Nephron progenitor cell (in vitro differentiated cells): Measurements from ENCODE around the gene SMARCA2.

Experiments
- DNase-seq: peaks from one replicate; pipeline ENCODE4 v3.0.0; 2021
- H3K27ac Mint-ChIP-seq: 2 replicates; pipeline ENCODE4 v1.8.0; 2021; ENCODE audit warnings: mild to moderate bottlenecking, moderate library complexity, mixed read lengths
- H3K27me3 Mint-ChIP-seq: 2 replicates; pipeline ENCODE4 v1.8.0; 2021; ENCODE audit warnings: mild to moderate bottlenecking, low read depth, mixed read lengths; ENCODE audit not compliant: poor library complexity
- H3K36me3 Mint-ChIP-seq: 2 replicates; pipeline ENCODE4 v1.8.0; 2021; ENCODE audit warnings: low read depth, mixed read lengths
- H3K4me1 Mint-ChIP-seq: 2 replicates; pipeline ENCODE4 v1.8.0; 2021; ENCODE audit warnings: mixed read lengths
- H3K4me3 Mint-ChIP-seq: 2 replicates; pipeline ENCODE4 v1.8.0; 2021; ENCODE audit warnings: mild to moderate bottlenecking, moderate library complexity, mixed read lengths
- H3K9me3 Mint-ChIP-seq: 2 replicates; pipeline ENCODE4 v1.8.0; 2021; ENCODE audit warnings: mild to moderate bottlenecking, moderate library complexity, mixed read lengths
- TF ChIP-seq, protein P1 (sequence below): fragments of 200-600 bp; sonication (generic); IDR thresholded peaks from 2 replicates; pipeline ENCODE4 v1.5.0; 2021; ENCODE audit warnings: antibody characterized with exemption

SMARCA2 gene

DNA sequence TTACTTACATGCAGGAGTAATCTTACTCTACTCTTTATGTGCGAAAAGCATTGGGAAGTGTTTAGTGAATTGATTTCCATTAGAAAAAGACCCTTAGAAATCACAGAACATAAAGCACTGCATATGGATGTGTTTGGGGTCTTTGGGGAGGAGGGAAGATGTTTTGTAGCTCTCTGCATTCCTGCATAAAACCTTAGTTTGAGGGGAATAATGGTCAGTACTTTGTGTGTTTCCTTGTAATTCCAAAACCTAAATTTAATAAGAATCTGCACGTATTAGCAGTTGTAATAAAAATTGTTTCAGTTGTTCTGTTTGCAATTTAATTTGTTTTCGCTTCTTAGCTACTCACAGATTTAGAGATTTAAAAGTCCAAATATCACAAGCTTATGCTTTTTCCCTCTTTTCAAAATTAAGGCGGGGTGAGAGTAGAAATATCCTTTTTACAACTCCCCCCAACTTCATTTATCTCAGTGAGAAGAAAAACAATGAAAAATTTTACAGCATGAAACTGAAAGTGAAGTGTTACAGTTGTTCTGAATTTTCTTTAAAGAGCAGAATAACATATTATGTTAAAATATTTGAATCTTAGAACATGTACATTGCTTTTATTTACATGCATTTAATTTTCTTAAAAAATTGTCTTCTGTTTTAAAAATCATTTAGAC, 143.8 kb downstream of the SMARCA2 start:
- Mint-ChIP-seq H3K27ac (peak overlapping the region; percentile 85), H3K27me3 (no peaks in the 10 kb centered on the region), H3K4me3 (peak overlapping the region; percentile 80), H3K4me1 (peaks cover 75% of the 10 kb centered on the region), H3K9me3 (no peaks in the 10 kb centered on the region), H3K36me3 (peaks cover 6% of the 10 kb centered on the region)
- TF ChIP-seq, protein P1, sequence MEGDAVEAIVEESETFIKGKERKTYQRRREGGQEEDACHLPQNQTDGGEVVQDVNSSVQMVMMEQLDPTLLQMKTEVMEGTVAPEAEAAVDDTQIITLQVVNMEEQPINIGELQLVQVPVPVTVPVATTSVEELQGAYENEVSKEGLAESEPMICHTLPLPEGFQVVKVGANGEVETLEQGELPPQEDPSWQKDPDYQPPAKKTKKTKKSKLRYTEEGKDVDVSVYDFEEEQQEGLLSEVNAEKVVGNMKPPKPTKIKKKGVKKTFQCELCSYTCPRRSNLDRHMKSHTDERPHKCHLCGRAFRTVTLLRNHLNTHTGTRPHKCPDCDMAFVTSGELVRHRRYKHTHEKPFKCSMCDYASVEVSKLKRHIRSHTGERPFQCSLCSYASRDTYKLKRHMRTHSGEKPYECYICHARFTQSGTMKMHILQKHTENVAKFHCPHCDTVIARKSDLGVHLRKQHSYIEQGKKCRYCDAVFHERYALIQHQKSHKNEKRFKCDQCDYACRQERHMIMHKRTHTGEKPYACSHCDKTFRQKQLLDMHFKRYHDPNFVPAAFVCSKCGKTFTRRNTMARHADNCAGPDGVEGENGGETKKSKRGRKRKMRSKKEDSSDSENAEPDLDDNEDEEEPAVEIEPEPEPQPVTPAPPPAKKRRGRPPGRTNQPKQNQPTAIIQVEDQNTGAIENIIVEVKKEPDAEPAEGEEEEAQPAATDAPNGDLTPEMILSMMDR = no peak
- DNase-seq = no peak

DNA sequence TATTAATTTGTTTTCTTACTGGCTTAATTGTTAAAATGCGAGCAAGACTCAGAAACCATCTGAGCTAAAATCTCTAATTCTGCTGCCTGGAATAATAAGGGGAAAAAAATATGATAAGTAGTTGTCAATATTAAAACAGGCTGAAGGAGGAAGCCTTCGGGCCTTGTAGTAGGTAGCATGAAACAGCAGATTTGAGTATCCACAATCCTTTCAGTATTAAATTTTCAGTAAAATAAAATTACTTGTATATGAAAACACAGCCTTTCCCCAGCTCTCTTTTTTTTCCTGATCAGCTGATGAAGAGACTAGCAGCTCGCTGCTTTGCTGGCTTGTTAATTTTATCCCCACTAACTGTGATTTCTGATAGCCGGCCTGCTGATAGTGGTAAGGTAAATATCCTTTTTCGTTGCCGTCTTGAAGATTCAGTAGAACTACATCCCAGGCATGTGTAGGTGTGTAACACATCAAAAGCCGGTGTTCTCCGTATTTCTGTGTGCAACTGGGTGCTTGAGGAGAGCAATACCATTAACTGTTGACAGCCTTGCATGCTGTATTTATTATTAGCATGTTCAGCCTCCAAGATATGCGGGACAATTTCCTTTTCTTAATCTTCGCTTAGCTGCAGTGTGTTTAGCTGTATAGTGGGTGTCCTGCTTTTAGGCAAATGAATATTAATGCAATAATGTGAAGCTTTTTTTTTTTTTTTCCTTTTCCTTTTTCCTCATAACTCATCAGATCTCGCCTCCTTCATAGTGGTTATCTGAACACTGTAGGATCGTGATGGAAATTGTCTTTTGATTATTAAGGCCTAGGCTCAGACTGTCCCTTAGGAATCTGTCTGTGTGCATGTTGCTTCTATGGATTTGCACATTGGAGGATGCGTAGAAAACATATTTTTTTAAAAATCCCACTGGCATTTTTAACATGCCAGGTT, 144.6 kb downstream of the SMARCA2 start:
- peaks cover 71% of the 10 kb centered on the region for H3K4me1 Mint-ChIP-seq
- TF ChIP-seq, protein P1 = no peak
- H3K36me3 Mint-ChIP-seq = peaks cover 6% of the 10 kb centered on the region
- H3K9me3 Mint-ChIP-seq = no peaks in the 10 kb centered on the region
- DNase-seq = no peak
- H3K4me3 Mint-ChIP-seq = peak overlapping the region; percentile 61
- H3K27me3 Mint-ChIP-seq = no peaks in the 10 kb centered on the region
- H3K27ac Mint-ChIP-seq = peak overlapping the region; percentile 30

DNA sequence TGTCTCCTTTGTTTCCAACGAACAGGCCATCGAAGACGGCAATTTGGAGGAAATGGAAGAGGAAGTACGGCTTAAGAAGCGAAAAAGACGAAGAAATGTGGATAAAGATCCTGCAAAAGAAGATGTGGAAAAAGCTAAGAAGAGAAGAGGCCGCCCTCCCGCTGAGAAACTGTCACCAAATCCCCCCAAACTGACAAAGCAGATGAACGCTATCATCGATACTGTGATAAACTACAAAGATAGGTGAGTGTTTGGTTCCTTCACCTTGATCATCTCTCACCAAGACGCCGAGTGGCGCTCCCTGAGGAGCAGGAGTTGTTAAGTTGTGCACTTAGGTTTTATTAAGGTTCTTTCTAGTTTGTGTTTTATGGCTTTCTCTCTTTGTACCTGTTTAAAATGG, 146.5 kb downstream of the SMARCA2 start:
- H3K36me3 Mint-ChIP-seq = peaks cover 6% of the 10 kb centered on the region
- no peak overlapping the region for H3K4me3 Mint-ChIP-seq
- no peaks in the 10 kb centered on the region for H3K9me3 Mint-ChIP-seq
- H3K27ac Mint-ChIP-seq = peak overlapping the region; percentile 73
- no peak for DNase-seq
- H3K27me3 Mint-ChIP-seq = peaks cover 8% of the 10 kb centered on the region
- TF ChIP-seq, protein P1 = no peak
- peaks cover 62% of the 10 kb centered on the region for H3K4me1 Mint-ChIP-seq

DNA sequence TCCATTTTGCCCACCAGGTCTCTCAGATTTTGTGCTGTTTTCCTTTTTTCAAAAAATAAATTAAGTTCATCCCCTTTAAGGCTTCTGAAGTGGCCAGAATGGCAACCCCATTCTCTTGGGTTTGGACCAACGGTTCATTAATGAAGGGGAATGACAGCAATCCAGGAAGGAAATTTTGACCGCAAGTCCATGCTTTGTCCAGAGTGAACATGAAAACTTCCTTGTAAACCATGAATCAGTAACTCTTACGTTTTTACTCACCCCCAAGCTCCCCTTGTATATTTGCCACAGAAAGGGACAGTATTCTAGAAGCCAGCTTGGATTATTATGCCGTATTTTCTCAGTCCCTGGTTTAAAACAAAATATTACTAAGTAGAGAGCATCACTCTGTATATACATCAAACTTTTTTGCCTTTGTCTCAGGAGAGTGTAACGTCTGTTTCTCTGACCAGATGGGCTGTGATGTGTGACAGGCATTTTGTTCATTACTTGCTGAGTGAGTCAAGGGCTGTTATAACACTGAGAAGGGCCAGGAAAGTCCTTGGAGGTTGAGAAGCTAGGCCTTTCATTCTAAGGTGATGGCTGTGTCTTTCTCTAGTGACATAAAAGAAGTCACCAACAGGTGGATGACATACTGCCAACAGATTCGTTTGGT, 148.2 kb downstream of the SMARCA2 start:
- Mint-ChIP-seq H3K4me3 (no peak overlapping the region), H3K36me3 (peaks cover 6% of the 10 kb centered on the region), H3K27ac (no peak overlapping the region), H3K4me1 (peaks cover 45% of the 10 kb centered on the region), H3K27me3 (peaks cover 9% of the 10 kb centered on the region), H3K9me3 (no peaks in the 10 kb centered on the region)
- no peak for DNase-seq
- TF ChIP-seq, protein P1 = no peak

DNA sequence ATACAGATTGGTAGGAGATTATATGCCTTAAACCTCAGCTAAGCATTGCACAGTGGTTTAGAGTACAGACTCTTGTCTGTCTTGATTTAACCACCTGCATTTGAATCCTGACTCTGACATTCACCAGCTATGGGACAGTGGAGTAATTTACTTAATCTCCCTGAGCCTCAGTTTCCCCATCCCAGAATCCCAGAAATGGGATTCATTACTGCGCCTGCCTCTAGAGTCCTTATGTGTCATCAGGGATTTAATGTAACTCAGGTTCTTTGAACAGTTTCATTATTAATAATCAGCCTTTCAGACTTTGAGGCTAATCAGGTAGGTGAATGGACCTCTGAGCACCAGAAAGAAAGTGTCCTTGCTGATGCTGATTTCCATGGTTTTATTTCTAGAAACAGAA, 149.1 kb downstream of the SMARCA2 start:
- H3K36me3 Mint-ChIP-seq = peaks cover 6% of the 10 kb centered on the region
- DNase-seq = no peak
- H3K27me3 Mint-ChIP-seq = peaks cover 12% of the 10 kb centered on the region
- no peak overlapping the region for H3K4me3 Mint-ChIP-seq
- TF ChIP-seq, protein P1 = no peak
- H3K4me1 Mint-ChIP-seq = peaks cover 36% of the 10 kb centered on the region
- no peaks in the 10 kb centered on the region for H3K9me3 Mint-ChIP-seq
- no peak overlapping the region for H3K27ac Mint-ChIP-seq
